GM19468 (cell line): Measurements from ENCODE around the gene ATP9A.

Experiments used
- ATAC-seq: cut with Tn5 transposase; IDR thresholded peaks from one replicate; pipeline ENCODE4 v1.9.1; 2021; ENCODE audit warnings: mild to moderate bottlenecking, moderate library complexity, moderate number of reproducible peaks; ENCODE audit not compliant: unreplicated experiment; ENCODE audit errors: extremely low read depth

ATP9A gene

DNA sequence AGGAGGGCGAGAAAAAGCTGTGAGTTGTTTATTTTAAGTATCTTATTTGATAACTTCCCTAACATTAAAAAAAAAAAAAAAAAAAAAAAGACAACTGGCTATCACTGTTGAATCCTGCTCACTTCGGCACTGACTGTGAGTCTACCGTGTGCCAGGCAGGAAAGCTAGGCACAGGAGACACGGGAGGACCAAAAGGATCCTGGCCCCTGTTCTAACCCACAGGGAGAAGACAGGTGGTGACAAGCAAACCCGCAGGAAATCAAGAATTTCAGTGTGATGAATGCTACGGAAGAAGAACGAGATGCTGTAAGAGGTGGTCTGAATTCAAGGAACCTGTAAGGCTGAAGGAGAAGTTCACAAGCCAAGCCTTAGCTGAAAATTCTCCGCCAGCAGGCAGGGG is 130.9 kb downstream of the ATP9A start:
- no peak for ATAC-seq

GRCh38 chr20:51636123-51636522 is 132.1 kb downstream of the ATP9A start:
- no peak for ATAC-seq

GRCh38 chr20:51635680-51636079 is 132.5 kb downstream of the ATP9A start:
- ATAC-seq, result no peak

- no peak for ATAC-seq
Measured at GRCh38 chr20:51634877-51635276, 133.3 kb downstream of the ATP9A start.

- no peak for ATAC-seq
Measured at GRCh38 chr20:51634257-51634656, 133.9 kb downstream of the ATP9A start.

- no peak for ATAC-seq
Measured at GRCh38 chr20:51633430-51633829, 134.8 kb downstream of the ATP9A start.

DNA sequence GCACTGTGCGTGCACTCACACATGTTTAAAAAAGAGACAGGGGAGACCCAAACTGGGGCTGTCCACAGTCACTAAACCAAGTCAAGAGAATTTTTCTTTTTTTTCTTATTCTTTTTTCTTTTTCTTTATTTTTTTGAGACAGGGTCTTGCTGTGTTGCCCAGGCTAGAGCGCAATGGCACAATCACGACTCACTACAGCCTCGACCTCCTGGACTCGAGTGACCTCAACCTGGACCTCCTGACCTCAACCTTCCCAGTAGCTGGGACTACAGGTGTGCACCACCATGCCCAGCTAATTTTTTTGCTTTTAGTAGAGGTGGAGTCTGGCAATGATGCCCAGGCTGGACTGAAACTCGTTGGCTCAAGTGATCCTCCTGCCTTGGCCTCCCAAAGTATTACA is 136.2 kb downstream of the ATP9A start:
- no peak for ATAC-seq

GRCh38 chr20:51631011-51631950 is 136.9 kb downstream of the ATP9A start:
- ATAC-seq, result no peak

GRCh38 chr20:51629399-51630058 is 138.7 kb downstream of the ATP9A start:
- ATAC-seq, result no peak

DNA sequence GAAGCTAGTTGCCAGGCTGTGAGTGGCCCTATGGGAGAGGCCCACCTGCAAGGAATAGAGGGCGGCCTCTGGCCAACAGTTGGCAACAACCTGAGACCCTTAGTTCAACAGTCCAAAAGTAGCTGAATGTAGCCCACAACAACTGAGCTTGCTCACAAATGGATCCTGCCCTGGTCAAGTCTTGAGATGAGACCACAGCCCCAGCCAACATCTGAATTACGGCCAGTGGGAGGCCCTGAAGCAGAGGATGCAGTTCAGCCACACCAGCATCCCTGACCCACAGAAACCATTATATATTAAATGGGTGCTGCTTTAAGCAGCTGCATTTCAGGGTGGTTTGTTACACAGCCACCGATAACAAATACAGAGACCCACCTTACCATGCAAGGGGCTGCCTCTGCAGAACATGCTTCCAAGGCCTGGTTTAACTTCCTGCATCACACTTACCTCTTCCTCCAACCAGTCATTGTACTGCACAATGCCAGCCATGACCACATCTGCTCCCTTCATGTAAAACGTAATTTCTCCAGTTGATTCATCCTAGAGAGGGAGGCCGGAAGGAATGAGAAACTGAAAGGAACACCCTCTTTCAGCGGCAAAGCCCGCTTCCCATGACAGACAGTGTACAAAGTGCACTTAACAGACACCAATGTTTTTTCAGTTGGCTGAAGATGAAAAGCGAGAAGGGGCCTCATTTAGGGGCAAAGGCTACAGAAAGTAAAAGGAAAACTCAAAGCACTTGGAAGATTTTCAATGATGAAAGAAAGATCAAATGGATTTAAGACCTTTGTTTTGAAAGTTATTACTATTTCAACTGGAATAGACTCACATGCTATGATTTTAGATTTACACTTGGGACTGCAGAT is 139.4 kb downstream of the ATP9A start:
- no peak for ATAC-seq

DNA sequence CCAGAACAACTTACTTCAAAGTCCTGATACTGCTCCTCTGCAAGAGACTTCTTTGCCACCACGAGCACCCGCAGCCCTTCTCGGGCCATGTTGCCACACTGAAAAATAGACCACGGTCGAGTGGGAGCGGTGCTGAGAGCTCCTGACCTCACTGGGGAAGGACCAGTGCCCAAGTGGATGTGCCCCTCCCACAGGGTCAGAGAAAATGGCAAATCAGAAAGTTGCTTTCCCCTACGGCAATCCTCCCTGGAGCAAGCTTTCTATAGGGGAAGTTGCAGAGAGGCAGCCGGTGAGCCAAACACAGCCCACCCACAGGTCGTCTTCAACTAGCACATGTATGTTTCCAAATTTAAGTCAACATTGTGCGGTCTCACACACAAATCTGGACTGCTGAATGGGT is 140.6 kb downstream of the ATP9A start:
- ATAC-seq, result no peak

DNA sequence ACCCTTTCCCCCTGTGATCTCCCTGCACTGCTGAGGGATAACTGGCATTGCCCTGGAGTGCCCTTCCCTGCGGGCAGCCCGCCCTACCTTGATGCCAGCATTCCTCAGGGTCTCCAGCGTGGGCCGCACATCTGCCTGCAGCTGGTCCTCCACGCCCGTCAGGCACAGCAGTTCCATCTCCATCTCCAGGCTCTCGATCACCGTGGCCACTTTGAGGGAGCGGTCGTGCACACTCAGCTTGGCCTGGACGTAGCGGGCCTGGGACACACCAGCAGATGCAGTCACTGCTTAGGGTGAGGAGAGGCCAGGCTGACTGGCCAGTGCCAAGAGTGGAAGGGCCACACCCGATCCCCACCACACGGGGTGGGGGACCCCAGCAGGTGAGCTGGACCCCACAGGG is 143.1 kb downstream of the ATP9A start:
- ATAC-seq, result no peak

- no peak for ATAC-seq
Measured at GRCh38 chr20:51624157-51624731, 143.9 kb downstream of the ATP9A start.

GRCh38 chr20:51623255-51623654 is 144.9 kb downstream of the ATP9A start:
- no peak for ATAC-seq

DNA sequence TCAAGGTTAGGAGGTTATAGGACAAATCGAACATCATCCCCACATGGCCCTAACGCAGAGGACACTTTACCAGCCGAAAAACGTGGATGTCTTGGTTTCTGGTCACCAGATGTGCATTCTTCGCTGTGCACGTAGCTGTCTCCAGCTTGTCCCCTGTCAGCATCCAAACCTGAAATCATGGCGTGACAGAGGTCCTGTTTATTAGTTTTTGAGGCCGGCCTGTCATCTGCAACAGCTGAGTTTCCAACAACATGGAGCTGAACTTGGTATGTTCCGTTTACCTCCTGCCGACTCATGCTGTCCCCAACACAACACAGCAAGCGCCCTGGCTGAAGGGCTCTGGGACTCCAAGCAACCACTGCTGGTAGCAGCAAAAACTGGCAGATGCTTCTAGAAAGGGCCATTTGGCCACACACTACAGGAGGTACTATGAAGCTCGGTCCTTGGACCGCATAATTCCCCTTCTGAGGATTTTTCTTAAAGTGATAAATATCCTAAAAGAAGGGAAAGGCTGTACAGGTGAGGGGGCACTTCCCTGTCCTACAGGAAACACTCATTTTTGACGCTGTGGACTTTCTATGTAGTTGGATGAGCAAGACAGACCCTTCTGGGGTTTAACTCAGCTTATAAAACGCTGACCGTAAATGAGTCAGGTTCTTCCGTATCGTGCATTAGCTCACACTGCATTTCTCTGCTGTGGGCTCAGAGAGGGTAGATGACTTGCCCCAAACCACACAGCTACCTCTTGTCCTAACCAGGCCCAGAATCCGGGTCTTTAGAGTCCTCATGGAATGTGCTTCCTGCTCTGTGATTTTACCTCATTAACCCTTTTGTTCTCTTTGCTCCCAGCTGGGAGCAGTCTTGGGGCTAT is 146.0 kb downstream of the ATP9A start:
- no peak for ATAC-seq

GRCh38 chr20:51620432-51620831 is 147.8 kb downstream of the ATP9A start:
- no peak for ATAC-seq

DNA sequence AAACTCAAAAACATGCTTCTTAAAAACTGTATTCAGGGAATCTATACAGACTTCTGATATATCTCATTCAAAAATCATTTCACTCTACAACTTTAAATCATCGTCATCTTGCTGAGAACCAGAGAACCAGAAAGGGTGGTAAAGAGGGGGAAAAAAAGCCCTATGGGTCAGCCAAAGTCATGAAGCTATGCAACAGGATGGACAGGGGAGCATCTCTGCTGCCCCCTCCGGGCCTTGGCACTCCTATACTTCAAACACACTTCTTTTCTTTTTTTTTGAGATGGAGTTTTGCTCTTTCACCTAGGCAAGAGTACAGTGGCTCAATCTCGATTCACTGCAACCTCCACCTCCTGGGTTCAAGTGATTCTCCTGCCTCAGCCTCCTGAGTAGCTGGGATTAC is 152.1 kb downstream of the ATP9A start:
- ATAC-seq, result no peak

- no peak for ATAC-seq
Measured at GRCh38 chr20:51614687-51615086, 153.5 kb downstream of the ATP9A start.

DNA sequence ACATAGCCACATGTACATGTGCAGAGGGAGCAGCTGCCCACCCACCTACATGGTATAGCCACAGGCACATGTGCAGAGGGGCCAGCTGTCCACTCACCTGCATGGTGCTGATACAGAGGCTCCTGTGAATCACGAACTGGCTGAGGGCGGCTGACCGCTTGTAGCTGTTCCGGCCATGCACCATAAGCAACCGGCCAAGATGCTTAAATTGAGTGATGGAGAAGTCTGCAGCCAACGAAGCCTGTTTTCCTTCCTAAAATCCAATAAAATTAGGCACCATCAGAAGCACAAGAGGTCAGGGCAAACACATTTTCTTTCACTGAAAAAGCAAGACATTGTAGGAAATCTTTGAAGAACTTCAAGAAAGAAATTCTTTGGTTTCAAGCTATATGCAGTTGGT is 154.6 kb downstream of the ATP9A start:
- ATAC-seq, result no peak
